Inflammatory macrophage (primary cell): ENCODE measurements around the gene RASGRF2.
"Not testable (repeated sequence)": the region's sequence is repeated elsewhere in the genome, so short reads cannot be mapped to it uniquely, and the experiment has no call there.

Experiments
- DNase-seq, 2 donors: peaks; one replicate each; pipeline ENCODE4 v3.0.0-alpha.2; 2020 to 2022

The RASGRF2 gene

DNA sequence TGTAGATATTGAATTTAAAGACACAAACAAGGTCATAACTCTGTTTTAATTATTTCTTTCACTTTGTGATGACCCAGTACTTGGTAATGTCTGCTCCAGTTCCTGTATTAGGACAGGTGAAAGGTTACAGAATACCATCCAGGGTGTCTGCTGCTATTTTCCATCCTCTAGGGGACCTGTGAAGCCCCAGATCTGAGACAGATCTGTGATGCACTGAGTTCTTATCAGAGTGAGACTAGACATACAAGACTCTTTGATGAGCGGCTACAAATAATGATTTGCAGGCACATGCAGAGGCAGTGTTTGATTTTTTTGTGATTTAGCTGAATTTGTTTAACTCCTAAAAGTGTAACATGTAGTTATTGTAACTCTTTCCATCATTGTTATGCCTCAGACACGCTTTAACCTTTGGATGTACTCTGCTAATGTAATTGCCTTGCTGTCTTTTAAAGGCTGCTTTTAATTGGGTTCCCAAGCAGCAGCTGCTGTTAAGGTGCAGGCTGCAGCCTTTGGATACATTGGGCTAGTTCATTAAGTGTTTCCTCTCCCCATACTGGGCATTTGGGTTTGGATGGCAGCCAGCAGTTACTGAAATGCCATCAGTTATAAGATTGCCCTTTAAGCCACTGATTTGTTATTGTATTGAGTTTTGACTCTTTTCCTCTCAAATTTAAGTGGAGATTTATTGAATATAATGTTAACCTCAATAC lies 63.3 kb downstream of the RASGRF2 start:
- DNase-seq: no peak

DNA sequence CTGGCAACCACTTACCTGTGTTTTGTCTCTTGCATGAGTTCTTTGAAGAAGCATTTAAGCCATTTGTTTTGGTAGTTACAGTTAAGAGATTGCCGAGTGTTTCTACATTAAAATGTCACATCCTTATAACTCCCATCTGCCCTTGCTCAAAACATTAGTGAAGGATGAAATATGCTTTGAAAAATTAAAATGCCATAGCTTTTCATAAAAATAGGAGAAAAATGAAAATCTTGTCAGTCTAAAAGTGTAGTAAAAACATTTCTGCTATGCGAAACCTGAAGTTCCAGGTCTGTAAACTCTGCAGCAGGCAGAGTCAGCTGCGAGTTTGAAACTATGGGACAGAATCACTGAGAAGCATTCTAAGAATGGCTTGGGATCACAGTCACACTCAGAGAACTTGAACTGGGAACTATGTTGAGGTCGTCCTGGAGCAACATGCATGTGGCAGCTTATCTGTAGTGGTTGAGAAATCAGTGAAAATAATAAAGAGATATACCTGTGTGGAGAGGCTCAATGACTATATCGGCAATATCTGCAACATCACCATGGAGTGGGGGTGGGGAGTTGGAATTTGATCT lies 67.4 kb downstream of the RASGRF2 start:
- no peak for DNase-seq

DNA sequence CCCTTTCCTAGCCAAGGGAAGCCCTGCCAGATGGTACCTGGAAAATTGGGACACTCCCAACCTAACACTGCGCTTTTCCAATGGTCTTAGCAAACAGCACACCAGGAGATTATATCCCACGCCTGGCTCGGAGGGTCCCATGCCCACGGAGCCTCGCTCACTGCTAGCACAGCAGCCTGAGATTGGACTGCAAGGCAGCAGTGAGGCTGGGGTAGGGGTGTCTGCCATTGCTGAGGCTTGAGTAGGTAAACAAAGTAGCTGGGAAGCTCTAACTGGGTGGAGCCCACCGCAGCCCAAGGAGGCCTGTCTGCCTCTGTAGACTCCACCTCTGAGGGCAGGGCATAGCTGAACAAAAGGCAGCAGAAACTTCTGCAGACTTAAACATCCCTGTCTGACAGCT lies 68.7 kb downstream of the RASGRF2 start:
- DNase-seq: not testable (repeated sequence)

DNA sequence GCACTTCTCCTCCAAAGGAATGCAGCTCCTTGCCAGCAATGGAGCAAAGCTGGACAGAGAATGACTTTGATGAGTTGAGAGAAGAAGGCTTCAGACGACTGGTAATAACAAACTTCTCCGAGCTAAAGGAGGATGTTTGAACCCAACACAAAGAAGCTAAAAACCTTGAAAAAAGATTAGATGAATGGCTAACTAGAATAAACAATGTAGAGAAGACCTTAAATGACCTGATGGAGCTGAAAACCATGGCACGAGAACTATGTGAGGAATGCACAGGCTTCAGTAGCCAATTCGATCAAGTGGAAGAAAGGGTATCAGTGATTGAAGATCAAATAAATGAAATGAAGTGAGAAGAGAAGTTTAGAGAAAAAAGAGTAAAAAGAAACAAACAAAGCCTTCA lies 69.6 kb downstream of the RASGRF2 start:
- DNase-seq: not testable (repeated sequence)

DNA sequence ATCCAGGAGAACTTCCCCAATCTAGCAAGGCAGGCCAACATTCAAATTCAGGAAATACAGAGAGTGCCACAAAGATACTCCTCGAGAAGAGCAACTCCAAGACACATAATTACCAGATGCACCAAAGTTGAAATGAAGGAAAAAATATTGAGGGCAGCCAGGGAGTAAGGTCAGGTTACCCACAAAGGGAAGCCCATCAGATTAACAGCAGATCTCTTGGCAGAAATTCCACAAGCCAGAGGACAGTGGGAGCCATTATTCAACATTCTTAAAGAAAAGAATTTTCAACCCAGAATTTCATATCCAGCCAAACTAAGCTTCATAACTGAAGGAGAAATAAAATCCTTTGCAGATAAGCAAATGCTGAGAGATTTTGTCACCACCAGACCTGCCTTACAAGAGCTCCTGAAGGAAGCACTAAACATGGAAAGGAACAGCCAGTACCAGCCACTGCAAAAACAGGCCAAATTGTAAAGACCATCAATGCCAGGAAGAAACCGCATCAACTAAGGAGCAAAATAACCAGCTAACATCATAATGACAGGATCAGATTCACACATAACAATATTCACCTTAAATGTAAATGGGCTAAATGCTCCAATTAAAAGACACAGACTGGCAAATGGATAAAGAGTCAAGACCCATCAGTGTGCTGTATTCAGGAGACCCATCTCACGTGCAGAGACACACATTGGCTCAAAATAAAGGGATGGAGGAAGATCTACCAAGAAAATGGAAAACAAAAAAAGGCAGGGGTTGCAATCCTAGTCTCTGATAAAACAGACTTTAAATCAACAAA lies 70.3 kb downstream of the RASGRF2 start:
- not testable (repeated sequence) for DNase-seq

DNA sequence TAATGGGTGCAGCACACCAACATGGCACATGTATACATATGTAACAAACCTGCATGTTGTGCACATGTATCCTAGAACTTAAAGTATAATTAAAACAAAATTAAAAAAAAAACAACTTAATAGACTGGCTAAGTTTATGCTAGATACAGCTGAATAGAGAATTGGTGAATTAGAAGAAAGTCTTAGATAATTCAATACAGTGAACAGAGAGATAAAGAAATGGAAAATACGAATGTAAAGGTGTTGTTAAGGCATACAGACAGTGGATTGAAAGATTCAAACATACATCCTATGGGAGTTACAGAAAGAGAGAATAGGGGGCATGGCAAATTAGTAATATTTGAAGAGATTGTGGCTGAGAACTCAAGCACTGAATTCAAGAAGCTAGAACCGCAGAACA lies 75.4 kb downstream of the RASGRF2 start:
- DNase-seq: no peak

DNA sequence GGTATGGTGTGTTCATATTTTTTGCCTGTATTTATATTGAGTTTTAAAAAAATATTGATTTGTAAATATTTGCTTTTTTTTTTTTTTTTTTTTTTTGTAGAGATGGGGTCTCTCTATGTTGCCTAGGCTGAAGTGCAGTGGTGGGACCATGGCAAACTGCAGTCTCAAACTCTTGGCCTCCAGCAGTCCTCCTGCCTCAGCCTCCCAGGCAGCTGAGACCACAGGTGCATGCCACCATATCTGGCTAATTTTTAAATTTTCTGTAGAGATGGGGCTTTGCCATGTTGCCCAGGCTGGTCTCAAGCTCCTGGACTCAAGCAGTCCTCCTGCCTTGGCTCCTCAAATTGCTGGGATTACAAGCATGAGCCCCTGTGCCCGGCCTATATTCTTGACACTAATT lies 78.3 kb downstream of the RASGRF2 start:
- DNase-seq: no peak

DNA sequence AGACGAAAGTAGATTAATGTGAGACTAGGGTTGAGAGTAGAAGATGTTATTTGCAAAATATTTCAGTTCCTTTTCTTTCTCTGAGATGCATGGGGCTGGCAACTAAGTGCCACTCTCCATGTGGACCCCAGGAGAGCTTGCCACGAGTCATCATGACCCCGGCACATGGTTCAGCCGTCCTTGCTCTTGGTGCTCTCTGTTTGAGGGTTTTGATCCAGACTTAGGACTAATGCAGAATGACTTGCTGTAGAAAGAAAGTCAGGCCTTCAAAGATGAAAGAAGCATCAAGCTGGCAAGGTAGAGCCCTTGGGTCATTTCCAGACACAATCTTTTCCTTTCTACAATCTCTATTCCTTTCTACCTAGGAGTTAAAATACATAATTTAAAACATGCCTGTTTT lies 84.7 kb downstream of the RASGRF2 start:
- DNase-seq: no peak

DNA sequence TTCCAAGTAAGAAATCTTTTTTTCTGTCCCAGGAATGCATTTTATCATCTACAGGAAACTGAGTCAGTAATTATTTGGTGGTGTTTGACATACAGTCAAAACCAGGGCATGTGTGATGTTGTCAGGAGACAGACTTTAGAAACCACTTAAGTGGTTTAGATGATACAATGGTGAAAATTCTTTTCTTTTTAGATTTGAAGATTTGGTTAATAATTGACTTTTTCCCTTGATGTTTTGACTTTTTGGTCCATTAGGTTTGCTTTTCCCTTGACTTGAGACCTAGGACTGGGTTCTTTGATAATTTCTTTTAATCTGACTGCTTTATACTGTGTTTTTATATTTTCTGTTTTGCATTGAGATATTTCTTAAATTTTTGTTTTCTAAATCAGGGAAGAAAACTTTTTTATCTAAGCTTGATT lies 85.2 kb downstream of the RASGRF2 start:
- DNase-seq: no peak

DNA sequence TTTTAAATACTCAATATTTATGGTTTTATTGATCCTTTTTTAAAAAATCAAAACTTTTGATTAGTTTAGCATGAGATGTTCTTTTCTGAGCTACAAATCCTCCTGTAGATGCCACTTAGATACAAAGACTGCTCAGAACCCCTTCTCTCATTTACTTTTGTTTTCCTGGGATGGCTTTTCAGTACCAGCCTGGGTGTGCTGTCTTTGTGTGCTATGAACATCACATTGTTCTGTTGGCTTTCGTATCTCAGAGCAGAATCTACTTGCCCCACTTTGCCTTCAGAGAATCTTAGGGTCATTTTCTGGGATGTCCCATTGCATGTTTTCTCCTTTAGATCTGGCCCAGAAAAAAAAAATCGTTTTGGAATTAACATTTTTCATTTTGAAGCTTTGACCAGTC lies 85.9 kb downstream of the RASGRF2 start:
- DNase-seq: no peak

DNA sequence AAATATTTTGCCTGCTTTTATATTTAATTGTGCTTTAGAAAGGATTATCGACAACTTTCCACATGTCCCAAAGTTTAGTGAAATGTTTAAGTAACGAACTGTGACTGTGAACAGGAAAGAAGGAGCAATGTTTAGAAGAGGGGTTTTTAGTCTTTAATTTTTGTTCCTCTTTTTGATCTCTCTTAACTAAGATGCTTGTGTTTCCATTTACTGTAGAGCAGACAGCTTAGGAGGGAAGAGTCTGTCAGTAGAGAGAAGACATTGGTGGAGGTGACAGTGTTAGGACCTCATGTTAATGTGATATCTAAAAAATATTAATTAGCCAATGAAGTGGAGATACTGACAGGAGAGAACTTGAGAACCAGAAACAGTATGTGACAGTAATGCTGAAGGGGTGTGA lies 92.2 kb downstream of the RASGRF2 start:
- DNase-seq: no peak

DNA sequence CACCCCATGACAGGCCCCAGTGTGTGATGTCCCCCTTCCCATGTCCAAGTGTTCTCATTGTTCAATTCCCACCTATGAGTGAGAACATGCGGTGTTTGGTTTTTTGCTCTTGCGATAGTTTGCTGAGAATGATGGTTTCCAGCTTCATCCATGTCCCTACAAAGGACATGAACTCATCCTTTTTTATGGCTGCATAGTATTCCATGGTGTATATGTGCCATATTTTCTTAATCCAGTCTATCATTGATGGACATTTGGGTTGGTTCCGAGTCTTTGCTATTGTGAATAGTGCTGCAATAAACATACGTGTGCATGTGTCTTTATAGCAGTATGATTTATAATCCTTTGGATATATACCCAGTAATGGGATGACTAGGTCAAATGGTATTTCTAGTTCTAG lies 93.1 kb downstream of the RASGRF2 start:
- DNase-seq: not testable (repeated sequence)

DNA sequence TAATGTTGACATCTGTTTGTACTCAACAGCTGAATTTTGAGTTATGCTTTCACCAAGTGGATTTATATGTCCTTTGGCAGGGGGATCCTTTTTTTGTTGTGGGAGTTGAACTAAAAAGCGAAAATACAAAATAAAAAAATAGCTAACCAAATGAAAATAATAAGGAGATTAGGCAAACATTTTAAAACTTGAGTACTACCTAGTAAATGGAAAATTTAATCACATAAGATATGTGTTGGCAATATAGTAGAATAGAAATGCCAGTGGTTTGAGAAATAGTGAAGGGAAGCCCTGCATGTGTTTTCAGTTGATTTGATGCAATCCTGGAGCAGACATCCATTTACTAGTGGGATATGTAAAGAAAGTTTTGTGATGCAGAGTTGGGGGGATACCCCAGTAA lies 98.0 kb downstream of the RASGRF2 start:
- no peak for DNase-seq

DNA sequence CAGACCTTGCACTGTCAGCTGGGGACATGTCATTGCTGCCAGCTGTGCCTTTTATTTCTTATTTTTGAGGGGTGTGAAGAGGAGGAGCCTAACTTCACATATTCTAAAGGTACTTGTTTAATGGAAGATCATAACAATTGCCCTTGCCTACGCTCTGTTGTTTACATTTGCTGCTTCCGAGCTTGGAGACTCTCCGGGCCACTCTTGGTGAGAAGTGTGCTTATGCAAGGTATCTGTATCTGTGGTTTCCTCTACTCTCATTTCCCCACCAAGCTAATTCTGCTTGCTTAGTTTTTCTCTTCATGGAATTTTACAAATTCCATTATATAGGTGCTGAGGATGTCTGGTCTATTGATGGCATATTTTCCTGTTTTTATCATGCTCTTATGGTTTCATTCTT lies 105.3 kb downstream of the RASGRF2 start:
- no peak for DNase-seq

DNA sequence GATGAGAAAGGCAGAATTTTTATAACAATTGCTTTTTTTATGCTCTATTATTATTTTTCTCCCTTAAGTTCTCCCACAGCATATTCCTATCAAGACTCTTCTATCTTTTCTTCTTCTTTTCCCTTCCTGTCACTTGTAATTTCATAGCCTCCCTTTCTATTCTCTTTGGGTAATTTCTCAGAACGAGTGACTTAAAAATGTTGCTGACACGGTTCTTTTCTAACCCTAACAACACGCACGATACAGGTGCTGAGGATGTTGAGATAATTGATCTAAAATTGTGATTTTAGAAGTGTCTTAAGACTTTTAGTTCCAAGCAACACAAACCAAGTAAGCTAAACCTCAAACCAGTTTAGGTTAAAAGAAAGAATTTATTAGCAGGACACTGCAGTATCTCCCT lies 105.9 kb downstream of the RASGRF2 start:
- no peak for DNase-seq

DNA sequence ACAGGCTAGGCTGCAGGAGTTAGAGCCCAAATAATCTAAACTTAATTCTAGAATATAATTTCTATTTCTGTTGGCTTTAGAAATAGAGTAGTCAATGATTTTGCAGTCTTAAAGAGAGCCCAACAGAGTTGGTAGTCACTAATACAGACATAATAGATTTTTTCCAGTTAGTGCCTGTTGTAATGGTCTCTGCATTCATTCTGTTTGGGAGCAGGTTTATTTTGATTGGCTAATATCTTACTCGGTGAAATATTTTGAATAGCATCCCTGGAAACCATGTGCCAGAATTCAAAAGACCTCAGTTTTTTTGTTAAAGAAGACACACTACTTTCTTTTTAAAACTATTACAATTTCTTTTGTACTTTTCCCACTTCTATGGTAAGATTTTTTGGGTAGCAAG lies 107.2 kb downstream of the RASGRF2 start:
- no peak for DNase-seq

DNA sequence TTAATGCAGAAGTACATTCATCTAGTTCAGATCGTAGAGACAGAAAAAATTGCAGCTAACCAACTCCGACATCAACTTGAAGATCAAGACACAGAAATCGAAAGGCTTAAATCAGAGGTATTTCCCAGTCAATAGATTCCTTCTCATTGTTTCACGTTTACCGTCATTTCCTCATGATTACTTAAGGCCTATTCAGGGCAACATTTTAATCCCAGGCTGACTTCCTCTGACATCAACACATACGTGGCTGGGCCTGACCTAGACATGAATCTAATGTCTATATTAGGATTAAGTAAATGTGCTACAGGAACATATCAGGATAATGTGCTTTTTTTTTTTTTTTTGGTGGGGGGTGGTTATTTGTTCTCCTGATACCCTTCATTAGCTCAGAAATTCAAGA lies 107.9 kb downstream of the RASGRF2 start:
- DNase-seq: no peak

DNA sequence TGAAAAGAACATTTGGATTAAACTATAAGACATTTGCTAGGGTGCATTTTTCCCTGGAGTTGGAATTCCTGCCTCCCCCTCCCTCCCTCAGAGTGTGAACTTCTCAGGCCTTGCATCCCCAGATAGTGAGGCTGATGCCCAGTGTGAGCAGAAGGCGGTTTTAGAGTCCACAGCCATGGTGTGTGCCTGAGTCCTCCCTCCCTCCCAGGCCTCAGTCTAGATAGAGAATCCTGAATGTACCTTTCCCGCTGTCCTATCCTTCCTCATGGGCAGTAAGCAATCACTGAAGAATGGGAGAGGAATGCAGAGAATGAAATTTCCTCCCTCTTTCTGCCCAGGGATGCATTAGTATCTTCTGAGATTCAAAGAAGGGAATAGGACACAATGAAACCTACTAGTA lies 108.5 kb downstream of the RASGRF2 start:
- DNase-seq: no peak

DNA sequence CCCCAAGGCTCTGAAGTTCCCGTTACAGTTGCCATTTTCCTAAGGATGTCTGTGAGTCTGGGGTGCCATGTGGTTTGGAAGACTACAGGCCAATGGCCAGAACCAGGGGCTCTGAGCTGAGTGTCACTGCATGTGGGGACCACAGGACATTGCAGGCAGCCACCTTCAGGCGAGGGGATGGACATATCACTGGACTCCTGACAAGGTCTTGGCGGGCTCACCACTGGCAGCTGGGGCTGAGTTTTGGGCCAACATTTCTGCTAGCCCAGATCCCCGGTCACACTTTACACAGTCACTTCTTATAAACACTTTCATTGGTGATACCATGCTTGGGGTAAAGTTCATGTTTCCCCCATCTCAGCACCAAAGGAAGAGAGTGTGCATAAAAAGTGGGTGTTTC lies 109.8 kb downstream of the RASGRF2 start:
- no peak for DNase-seq

DNA sequence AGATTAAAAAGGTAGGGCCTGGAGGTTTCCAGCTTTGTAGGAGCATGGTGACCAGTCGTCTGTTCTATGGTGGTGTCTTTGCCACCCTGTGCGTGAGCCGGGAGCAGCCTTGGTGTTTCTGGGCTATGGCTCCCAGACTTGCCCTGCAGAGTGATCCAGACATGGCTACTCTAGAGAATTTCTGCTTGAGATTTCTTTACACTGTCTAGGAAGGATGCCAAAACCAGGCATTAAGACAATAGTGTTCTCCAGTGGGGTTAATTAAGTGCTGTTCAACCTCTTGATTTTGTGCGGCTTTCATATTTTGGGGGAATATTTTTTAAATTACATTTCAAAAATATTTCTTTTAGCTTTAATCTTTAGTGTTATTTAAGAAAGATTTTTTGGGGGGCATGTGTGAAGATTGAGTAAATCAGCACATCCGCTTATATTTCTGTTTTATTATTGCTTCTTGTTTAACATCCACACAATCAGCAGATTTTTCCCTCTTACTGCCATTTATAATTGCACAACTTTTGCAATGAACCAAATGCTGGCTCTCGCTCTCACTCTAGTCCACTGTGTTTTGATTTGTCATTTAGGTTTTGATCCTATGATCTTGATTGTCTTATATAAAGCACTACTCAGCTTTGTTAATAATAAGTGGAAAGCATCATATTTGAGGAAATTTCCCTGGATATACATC lies 110.5 kb downstream of the RASGRF2 start:
- no peak for DNase-seq

DNA sequence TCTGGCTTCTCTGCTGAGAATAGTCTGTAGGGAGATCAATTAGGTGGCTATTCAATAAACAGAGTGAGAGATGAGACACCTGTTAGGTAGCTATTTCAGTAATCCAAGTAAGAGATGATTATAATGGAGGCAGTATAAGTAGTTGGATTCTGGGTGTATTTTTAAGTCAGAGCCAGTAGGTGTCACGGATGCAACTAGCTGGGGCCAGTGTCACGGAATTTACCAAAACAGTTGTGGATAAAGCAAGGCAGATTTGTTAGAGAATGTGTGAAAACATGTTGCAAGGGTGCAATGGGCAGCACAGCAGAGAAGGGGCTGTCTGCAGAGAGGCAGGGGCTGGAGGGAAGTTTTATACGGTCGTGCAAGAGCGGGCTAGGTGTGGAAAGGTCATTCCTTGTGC lies 114.9 kb downstream of the RASGRF2 start:
- DNase-seq: no peak

DNA sequence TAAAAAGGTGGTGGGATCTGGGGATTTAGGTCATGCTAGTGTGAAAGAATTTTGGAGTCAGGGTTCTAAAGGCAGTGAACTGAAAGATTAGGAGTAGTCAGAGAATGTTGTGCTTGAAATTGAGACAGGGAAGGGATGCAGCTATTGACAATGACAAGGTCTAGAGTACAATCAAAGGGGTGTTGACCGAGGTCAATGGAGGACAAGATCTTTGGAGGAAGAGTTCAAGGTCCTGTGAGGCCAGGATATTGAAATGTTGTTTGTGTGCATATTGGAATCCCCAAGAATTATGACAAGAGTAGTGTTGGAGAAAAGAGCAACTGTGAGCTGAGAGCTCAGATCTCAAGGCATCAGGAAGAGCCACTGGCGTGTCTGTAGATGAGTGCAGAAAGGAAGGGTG lies 116.9 kb downstream of the RASGRF2 start:
- DNase-seq: no peak

DNA sequence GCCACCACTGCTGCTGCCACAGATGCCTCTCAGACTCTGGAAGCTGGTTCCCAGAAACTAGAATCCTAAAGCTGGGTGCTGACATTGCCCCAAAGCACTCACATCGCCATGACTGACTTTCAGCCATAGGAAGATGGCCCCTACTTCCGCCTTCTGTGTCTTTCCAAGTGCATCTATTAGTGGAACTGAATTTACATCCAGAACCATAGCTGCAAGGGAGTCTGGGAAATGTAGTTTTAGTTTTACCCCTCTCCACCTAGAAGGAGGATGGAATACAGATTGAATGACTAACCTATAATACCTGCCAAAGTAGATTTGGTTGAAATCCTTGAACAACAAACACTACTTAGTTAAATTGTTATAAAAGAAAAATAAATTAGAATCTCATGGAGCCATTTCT lies 118.8 kb downstream of the RASGRF2 start:
- no peak for DNase-seq
